Fibroblast of lung (primary cell): Measurements from ENCODE around the gene ITPK1. TPM values are rescaled to one million over a fixed set of nuclear protein-coding genes. Genes with fewer than 3 reads are reported as not detected.

Experiments used
- DNase-seq, 2 donors: peaks; one replicate each; pipeline versions ENCODE4 v3.0.0 to v3.0.0-alpha.2; 2010; ENCODE audit warnings: low read depth in 2 of 2
- H2AFZ ChIP-seq: 2 replicates; pipeline ENCODE4 v1.5.1; 2012; ENCODE audit warnings: low read length, control low read depth, inconsistent platforms
- H3K27ac ChIP-seq: 2 replicates; pipeline ENCODE4 v1.5.1; 2011; ENCODE audit warnings: low read length, control low read depth; ENCODE audit not compliant: insufficient read depth
- H3K27me3 ChIP-seq: 2 replicates; pipeline ENCODE4 v1.5.1; 2011; ENCODE audit warnings: mild to moderate bottlenecking, low read length; ENCODE audit not compliant: control insufficient read depth, insufficient read depth
- H3K36me3 ChIP-seq: 2 replicates; pipeline ENCODE4 v1.5.1; 2011; ENCODE audit warnings: low read length; ENCODE audit not compliant: control insufficient read depth, insufficient read depth
- H3K4me1 ChIP-seq: 2 replicates; pipeline ENCODE4 v1.5.1; 2011; ENCODE audit warnings: low read length; ENCODE audit not compliant: control insufficient read depth, insufficient read depth; ENCODE audit errors: extremely low read depth
- H3K4me2 ChIP-seq: 2 replicates; pipeline ENCODE4 v1.5.1; 2011; ENCODE audit warnings: low read length, control low read depth; ENCODE audit not compliant: insufficient read depth; ENCODE audit errors: extremely low read depth
- H3K4me3 ChIP-seq, 4 experiments: fragments of 200-600 bp in 1 of 4; sonication (generic) in 1 of 4; replicated peaks in 1 of 4; 2 replicates each; pipeline ENCODE4 v1.5.1; 2011 to 2016; ENCODE audit warnings: low read length in 4 of 4, low read depth in 3 of 4, mild to moderate bottlenecking in 3 of 4, control low read depth in 2 of 4, inconsistent platforms in 1 of 4, mixed read lengths in 1 of 4; ENCODE audit not compliant: insufficient read depth in 1 of 4; ENCODE audit errors: control extremely low read depth in 1 of 4
- H3K79me2 ChIP-seq: 2 replicates; pipeline ENCODE4 v1.5.1; 2012; ENCODE audit warnings: mild to moderate bottlenecking, low read length, inconsistent platforms; ENCODE audit not compliant: control insufficient read depth, insufficient read depth
- H3K9ac ChIP-seq: 2 replicates; pipeline ENCODE4 v1.5.1; 2011; ENCODE audit warnings: mild to moderate bottlenecking, low read length, control low read depth; ENCODE audit not compliant: insufficient read depth
- H3K9me3 ChIP-seq: 2 replicates; pipeline ENCODE4 v1.5.1; 2012; ENCODE audit warnings: low read depth, low read length; ENCODE audit not compliant: control insufficient read depth, insufficient read depth
- H4K20me1 ChIP-seq: 2 replicates; pipeline ENCODE4 v1.5.1; 2011; ENCODE audit warnings: low read length; ENCODE audit not compliant: control insufficient read depth, insufficient read depth; ENCODE audit errors: extremely low read depth
- EZH2 ChIP-seq: IDR thresholded peaks from 2 replicates; pipeline ENCODE4 v1.5.1; 2012; ENCODE audit warnings: low read length, control low read depth, mild to moderate bottlenecking; ENCODE audit errors: missing control alignments
- polyA plus RNA-seq, 2 donors: library from polyadenylated mRNA; depleted of rRNA in 1 of 2; stranded (reverse) in 1 of 2; unstranded in 1 of 2; fragments of >200 nt; gene quantifications; 2 replicates each; pipeline ENCODE4 v1.2.1, GENCODE V29; 2011 to 2012; ENCODE audit warnings: missing spikeins in 1 of 2
- total RNA-seq: library from RNA; depleted of rRNA; stranded (reverse); fragments of >200 nt; gene quantifications from 2 replicates; pipeline ENCODE4 v1.2.1, GENCODE V29; 2014
- TF ChIP-seq, protein P1 (sequence below), 2 donors: IDR thresholded peaks in 1 of 2; conservative IDR thresholded peaks in 1 of 2; 1 replicate in 1 of 2; 2 replicates in 1 of 2; pipeline ENCODE4 v1.5.1; 2011 to 2012; ENCODE audit warnings: low read length in 2 of 2, control low read depth in 1 of 2, inconsistent platforms in 1 of 2, low read depth in 1 of 2, mild to moderate bottlenecking in 1 of 2

Gene ITPK1
- total and polyA plus RNA-seq, 2 donors (not counting 1 experiment from before 2014, with no cell fraction given): 9.2 to 23.1 TPM

DNA sequence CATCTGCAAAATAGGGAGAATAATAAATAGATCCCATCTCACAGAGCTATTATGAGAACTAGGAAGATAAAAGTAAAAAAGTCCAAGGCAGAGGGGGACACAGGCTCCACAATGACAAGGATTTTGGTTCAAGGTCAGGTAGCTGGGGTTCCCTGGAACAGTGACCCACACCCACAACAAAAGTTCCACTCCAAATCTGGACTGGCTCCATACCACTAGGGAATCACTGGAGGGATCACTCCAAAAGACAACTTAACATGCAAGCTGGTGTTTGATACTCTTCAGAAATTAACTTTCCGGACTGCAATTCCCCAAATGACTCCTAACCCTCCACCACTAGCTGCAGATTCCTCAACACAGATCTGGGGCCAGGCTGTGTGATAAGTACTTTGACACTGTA is 54.9 kb downstream of the ITPK1 start:
- Histone ChIP-seq H2AFZ (no peak overlapping the region), H3K36me3 (no peaks in the 10 kb centered on the region), H3K4me1 (peaks cover 18% of the 10 kb centered on the region), H4K20me1 (no peaks in the 10 kb centered on the region), H3K79me2 (no peaks in the 10 kb centered on the region), H3K4me3 (no peak overlapping the region), H3K4me2 (no peak overlapping the region), H3K9me3 (no peaks in the 10 kb centered on the region), H3K27ac (no peak overlapping the region), H3K27me3 (no peaks in the 10 kb centered on the region), H3K9ac (no peak overlapping the region)
- TF ChIP-seq, protein P1, sequence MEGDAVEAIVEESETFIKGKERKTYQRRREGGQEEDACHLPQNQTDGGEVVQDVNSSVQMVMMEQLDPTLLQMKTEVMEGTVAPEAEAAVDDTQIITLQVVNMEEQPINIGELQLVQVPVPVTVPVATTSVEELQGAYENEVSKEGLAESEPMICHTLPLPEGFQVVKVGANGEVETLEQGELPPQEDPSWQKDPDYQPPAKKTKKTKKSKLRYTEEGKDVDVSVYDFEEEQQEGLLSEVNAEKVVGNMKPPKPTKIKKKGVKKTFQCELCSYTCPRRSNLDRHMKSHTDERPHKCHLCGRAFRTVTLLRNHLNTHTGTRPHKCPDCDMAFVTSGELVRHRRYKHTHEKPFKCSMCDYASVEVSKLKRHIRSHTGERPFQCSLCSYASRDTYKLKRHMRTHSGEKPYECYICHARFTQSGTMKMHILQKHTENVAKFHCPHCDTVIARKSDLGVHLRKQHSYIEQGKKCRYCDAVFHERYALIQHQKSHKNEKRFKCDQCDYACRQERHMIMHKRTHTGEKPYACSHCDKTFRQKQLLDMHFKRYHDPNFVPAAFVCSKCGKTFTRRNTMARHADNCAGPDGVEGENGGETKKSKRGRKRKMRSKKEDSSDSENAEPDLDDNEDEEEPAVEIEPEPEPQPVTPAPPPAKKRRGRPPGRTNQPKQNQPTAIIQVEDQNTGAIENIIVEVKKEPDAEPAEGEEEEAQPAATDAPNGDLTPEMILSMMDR (conservative IDR thresholded peaks at IDR 0.05 in 1 of 2, IDR thresholded peaks at IDR 0.05 in 1 of 2; ENCODE audit: low read depth in 1 of 2, low read length in 2 of 2): no peak
- no peak for TF ChIP-seq EZH2
- no peak for DNase-seq

DNA sequence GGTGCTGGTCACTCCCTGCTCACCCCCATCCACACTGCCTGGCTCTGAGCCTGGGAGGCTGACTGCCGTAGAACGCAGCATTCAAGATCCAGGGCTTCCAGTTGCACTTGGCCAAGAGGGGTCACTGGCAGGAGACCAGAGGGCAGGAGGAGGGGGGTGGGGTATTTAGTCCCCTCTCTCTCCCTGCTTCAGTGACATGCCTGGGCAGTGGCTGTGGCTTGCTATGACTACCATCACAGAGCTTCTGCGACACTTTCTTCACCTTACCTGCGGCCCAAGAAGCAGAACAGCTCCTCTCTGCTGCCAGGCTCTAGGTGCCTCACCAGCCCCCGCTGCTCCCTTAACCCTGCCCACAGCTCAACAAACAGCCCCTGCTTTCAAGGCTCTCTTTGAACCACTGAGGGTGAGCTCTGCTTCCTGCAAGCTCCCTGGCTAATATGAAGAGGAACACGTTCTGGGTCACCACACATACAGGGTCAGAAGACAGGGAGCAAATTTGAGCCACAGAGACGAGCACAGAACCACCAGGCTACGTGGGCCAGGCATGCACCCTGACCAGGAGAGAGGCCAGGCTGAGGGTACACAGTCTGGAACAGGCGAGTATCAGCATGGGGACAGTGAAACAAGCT is 55.7 kb downstream of the ITPK1 start:
- Histone ChIP-seq H4K20me1 (no peaks in the 10 kb centered on the region), H3K4me1 (peaks cover 12% of the 10 kb centered on the region), H3K4me2 (no peak overlapping the region), H3K4me3 (no peak overlapping the region), H3K9ac (no peak overlapping the region), H3K27me3 (no peaks in the 10 kb centered on the region), H3K36me3 (no peaks in the 10 kb centered on the region), H2AFZ (no peak overlapping the region), H3K9me3 (no peaks in the 10 kb centered on the region), H3K27ac (no peak overlapping the region), H3K79me2 (no peaks in the 10 kb centered on the region)
- TF ChIP-seq, protein P1 (conservative IDR thresholded peaks at IDR 0.05 in 1 of 2, IDR thresholded peaks at IDR 0.05 in 1 of 2; ENCODE audit: low read depth in 1 of 2, low read length in 2 of 2): no peak
- TF ChIP-seq EZH2: no peak
- no peak for DNase-seq

DNA sequence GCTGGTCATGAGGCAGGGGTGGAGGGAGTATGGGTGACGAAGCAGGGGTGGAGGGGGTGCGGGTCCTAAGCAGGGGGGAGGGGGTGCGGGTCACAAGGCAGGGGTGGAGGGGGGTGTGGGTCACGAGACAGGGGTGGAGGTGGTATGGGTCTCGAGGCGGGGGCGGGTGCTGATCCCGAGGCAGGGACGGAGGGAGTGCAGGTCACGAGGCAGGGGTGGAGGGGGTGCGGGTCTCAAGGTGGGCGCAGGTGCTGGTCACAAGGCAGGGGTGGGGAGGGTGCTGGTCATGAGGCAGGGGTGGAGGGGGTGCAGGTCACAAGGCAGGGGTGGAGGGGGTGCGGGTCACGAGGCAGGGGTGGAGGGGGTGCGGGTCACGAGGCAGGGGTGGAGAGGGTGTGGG is 56.5 kb downstream of the ITPK1 start:
- no peaks in the 10 kb centered on the region for H3K9me3 ChIP-seq
- no peak overlapping the region for H3K9ac ChIP-seq
- H3K27me3 ChIP-seq: no peaks in the 10 kb centered on the region
- H3K4me2 ChIP-seq: no peak overlapping the region
- no peak overlapping the region for H3K4me3 ChIP-seq
- no peak overlapping the region for H2AFZ ChIP-seq
- DNase-seq: no peak
- H4K20me1 ChIP-seq: no peaks in the 10 kb centered on the region
- no peaks in the 10 kb centered on the region for H3K79me2 ChIP-seq
- H3K36me3 ChIP-seq: no peaks in the 10 kb centered on the region
- TF ChIP-seq, protein P1 (conservative IDR thresholded peaks at IDR 0.05 in 1 of 2, IDR thresholded peaks at IDR 0.05 in 1 of 2; ENCODE audit: low read depth in 1 of 2, low read length in 2 of 2): no peak
- no peak for TF ChIP-seq EZH2
- H3K4me1 ChIP-seq: peaks cover 9% of the 10 kb centered on the region
- H3K27ac ChIP-seq: no peak overlapping the region
